GM23338 (cell line): ENCODE data around the gene SLAMF9. TPM values are rescaled to one million over a fixed set of nuclear protein-coding genes. Genes with fewer than 3 reads are reported as not detected.

ENCODE experiments used
- ATAC-seq: fragments of 200-7000 bp; cut with Tn5 transposase; 3 replicates; pipeline ENCODE4 v1.9.1; 2020
- DNase-seq: peaks from one replicate; pipeline ENCODE4 v3.0.0-alpha.2; 2015; ENCODE audit warnings: low spot score
- H2AFZ ChIP-seq: fragments of 200-600 bp; sonication (generic); 2 replicates; pipeline ENCODE4 v1.8.0; 2016; ENCODE audit warnings: antibody characterized with exemption, mild to moderate bottlenecking, moderate library complexity
- H3F3A ChIP-seq: fragments of 200-600 bp; sonication (generic); replicated peaks from 2 replicates; pipeline ENCODE4 v1.8.0; 2017; ENCODE audit warnings: antibody characterized with exemption, mixed run types, low read depth
- H3K27ac ChIP-seq: fragments of 200-600 bp; sonication (generic); 2 replicates; pipeline ENCODE4 v1.6.1; 2016; ENCODE audit warnings: low read depth
- H3K27me3 ChIP-seq: fragments of 200-600 bp; sonication (generic); 2 replicates; pipeline ENCODE4 v1.8.0; 2016; ENCODE audit warnings: mild to moderate bottlenecking, mixed run types, moderate library complexity; ENCODE audit not compliant: insufficient read depth
- H3K36me3 ChIP-seq: fragments of 200-600 bp; sonication (generic); 2 replicates; pipeline ENCODE4 v1.8.0; 2016; ENCODE audit warnings: mild to moderate bottlenecking; ENCODE audit not compliant: insufficient read depth
- H3K4me1 ChIP-seq: fragments of 200-600 bp; sonication (generic); 2 replicates; pipeline ENCODE4 v1.8.0; 2016; ENCODE audit warnings: mild to moderate bottlenecking, moderate library complexity; ENCODE audit not compliant: insufficient read depth
- H3K4me2 ChIP-seq: fragments of 200-600 bp; sonication (generic); 2 replicates; pipeline ENCODE4 v1.7.1; 2017; ENCODE audit warnings: mixed run types
- H3K4me3 ChIP-seq: fragments of 200-600 bp; sonication (generic); 2 replicates; pipeline ENCODE4 v1.6.1; 2016; ENCODE audit warnings: mixed run types
- H3K79me2 ChIP-seq: fragments of 200-600 bp; sonication (generic); replicated peaks from 2 replicates; pipeline ENCODE4 v1.8.0; 2017; ENCODE audit warnings: mild to moderate bottlenecking; ENCODE audit not compliant: insufficient read depth
- H3K9me2 ChIP-seq: fragments of 200-600 bp; sonication (generic); 2 replicates; pipeline ENCODE4 v1.8.0; 2017; ENCODE audit not compliant: insufficient read depth
- H4K20me1 ChIP-seq: fragments of 200-600 bp; sonication (generic); replicated peaks from 2 replicates; pipeline ENCODE4 v1.8.0; 2017; ENCODE audit warnings: mild to moderate bottlenecking; ENCODE audit not compliant: insufficient read depth
- H3K27ac Mint-ChIP-seq: 2 replicates; pipeline ENCODE4 v1.8.0; 2020; ENCODE audit warnings: inconsistent platforms, mild to moderate bottlenecking, moderate library complexity, mixed read lengths
- H3K27me3 Mint-ChIP-seq: 3 replicates; pipeline ENCODE4 v1.8.0; 2022; ENCODE audit warnings: low read depth, mild to moderate bottlenecking, moderate library complexity, mixed read lengths, inconsistent platforms; ENCODE audit not compliant: insufficient read depth, poor library complexity
- H3K36me3 Mint-ChIP-seq: 3 replicates; pipeline ENCODE4 v1.8.0; 2021; ENCODE audit warnings: low read depth, mild to moderate bottlenecking, inconsistent platforms, moderate library complexity, mixed read lengths
- H3K4me1 Mint-ChIP-seq: 3 replicates; pipeline ENCODE4 v1.8.0; 2020; ENCODE audit warnings: mild to moderate bottlenecking, inconsistent platforms, mixed read lengths
- H3K4me3 Mint-ChIP-seq: 3 replicates; pipeline ENCODE4 v1.8.0; 2021; ENCODE audit warnings: moderate library complexity, mild to moderate bottlenecking, inconsistent platforms, mixed read lengths
- H3K9me3 Mint-ChIP-seq: 3 replicates; pipeline ENCODE4 v1.8.0; 2020; ENCODE audit warnings: moderate library complexity, mild to moderate bottlenecking, inconsistent platforms, mixed read lengths
- CREB1 ChIP-seq: fragments of 250-450 bp; sonication (Bioruptor Pico); IDR thresholded peaks from 2 replicates; pipeline ENCODE4 v1.5.0; 2020; ENCODE audit warnings: low read depth, mild to moderate bottlenecking, moderate library complexity
- EZH2 ChIP-seq: fragments of 200-600 bp; sonication (generic); IDR thresholded peaks from one replicate; pipeline ENCODE4 v1.8.0; 2017; ENCODE audit warnings: antibody characterized with exemption, mild to moderate bottlenecking, low read depth; ENCODE audit not compliant: unreplicated experiment
- EZH2phosphoT487 ChIP-seq: fragments of 200-600 bp; sonication (generic); IDR thresholded peaks from one replicate; pipeline ENCODE4 v1.8.1; 2018; ENCODE audit warnings: antibody characterized with exemption; ENCODE audit not compliant: unreplicated experiment
- JUNB ChIP-seq: IDR thresholded peaks from one replicate; pipeline ENCODE4 v1.6.1; 2016; ENCODE audit warnings: antibody characterized with exemption; ENCODE audit not compliant: unreplicated experiment
- POLR2AphosphoS5 ChIP-seq: IDR thresholded peaks from 2 replicates; pipeline ENCODE4 v1.6.1; 2016; ENCODE audit warnings: antibody characterized with exemption, low read depth
- STAT1 ChIP-seq: IDR thresholded peaks from one replicate; pipeline ENCODE4 v1.6.1; 2016; ENCODE audit warnings: antibody characterized with exemption; ENCODE audit not compliant: unreplicated experiment
- ZNF114 ChIP-seq: fragments of 250-450 bp; sonication (Bioruptor Pico); IDR thresholded peaks from 2 replicates; pipeline ENCODE4 v1.5.0; 2020; ENCODE audit warnings: mild to moderate bottlenecking, moderate library complexity
- ZNF331 ChIP-seq: fragments of 250-450 bp; sonication (Bioruptor Pico); IDR thresholded peaks from 2 replicates; pipeline ENCODE4 v1.5.0; 2020; ENCODE audit warnings: low read depth, mild to moderate bottlenecking, moderate library complexity
- polyA plus RNA-seq: library from polyadenylated mRNA; unstranded; fragments of >200 nt; fragmentation: Nextera tagmentation; extraction: Ambion mirVana; gene quantifications from 2 replicates; pipeline ENCODE4 v1.2.1, GENCODE V29; 2016
- total RNA-seq: library from RNA; depleted of rRNA; stranded (reverse); fragments of >200 nt; shearing (Covaris generic); gene quantifications from 2 replicates; pipeline ENCODE4 v1.2.3, GENCODE V29; 2014
- TF ChIP-seq, protein P1 (sequence below): IDR thresholded peaks from one replicate; pipeline ENCODE4 v1.6.1; 2018; ENCODE audit warnings: antibody characterized with exemption; ENCODE audit not compliant: unreplicated experiment
- TF ChIP-seq, protein P2 (sequence below), 2 experiments: fragments of 200-600 bp in 1 of 2; sonication (generic) in 1 of 2; conservative IDR thresholded peaks; 2 replicates each; pipeline versions ENCODE4 v1.5.1 to v1.6.1; 2016 to 2017; ENCODE audit warnings: antibody characterized with exemption in 2 of 2, low read depth in 2 of 2, mild to moderate bottlenecking in 2 of 2, moderate library complexity in 1 of 2

The SLAMF9 gene
- total and polyA plus RNA-seq, 2 experiments from 2014 or later: not detected

DNA sequence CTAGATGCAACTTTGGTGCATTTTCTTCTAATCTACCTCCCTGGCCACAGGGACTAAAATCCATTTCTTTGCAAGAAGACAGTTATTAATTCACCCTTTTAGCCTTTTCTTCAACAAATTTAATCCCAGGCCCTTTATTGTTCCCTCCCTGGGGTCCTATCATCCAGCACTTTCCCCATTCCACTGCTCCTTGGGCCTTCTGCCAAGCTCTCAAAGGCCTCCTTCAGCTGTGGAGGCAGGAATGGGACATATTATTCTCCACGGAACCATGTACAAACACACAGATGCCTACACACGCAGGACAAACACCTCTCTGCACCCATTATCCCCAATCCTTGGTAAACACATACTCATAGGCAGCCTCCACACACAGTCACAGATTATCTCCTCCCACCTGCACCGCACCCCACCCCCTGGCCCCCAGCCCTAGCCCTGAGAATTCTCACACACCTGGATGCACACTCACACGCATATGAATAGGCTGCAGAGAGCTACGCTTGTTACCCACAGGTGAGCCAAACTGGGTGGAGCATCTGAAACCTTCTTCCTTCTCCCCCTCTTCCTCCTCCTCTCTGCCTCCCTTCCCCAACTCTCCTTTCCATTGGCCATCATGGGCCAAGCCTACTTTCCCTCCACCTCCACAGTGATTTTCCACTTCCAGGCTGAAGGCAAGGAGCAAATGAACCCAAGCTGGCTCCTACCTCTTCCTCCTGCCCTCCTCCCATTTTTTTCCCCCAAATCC lies 40.4 kb downstream of the SLAMF9 start:
- Histone ChIP-seq H3K36me3 (no peaks in the 10 kb centered on the region), H3K79me2 (no peaks in the 10 kb centered on the region), H2AFZ (no peak overlapping the region), H3K27ac (peak overlapping the region; percentile 70), H3K4me3 (no peak overlapping the region), H3K9me2 (no peaks in the 10 kb centered on the region), H4K20me1 (no peaks in the 10 kb centered on the region), H3K27me3 (no peaks in the 10 kb centered on the region), H3F3A (no peaks in the 10 kb centered on the region), H3K4me2 (peak overlapping the region; percentile 53), H3K4me1 (peaks cover 39% of the 10 kb centered on the region)
- Mint-ChIP-seq H3K27me3 (peaks cover 24% of the 10 kb centered on the region), H3K27ac (peak overlapping the region; percentile 66), H3K36me3 (peaks cover 4% of the 10 kb centered on the region; the same call in 2 of the 3 replicates), H3K9me3 (no peaks in the 10 kb centered on the region), H3K4me3 (no peak overlapping the region), H3K4me1 (peaks cover 61% of the 10 kb centered on the region)
- peak; percentile 69 for DNase-seq
- ATAC-seq: peak; percentile 51
- TF ChIP-seq, protein P1, sequence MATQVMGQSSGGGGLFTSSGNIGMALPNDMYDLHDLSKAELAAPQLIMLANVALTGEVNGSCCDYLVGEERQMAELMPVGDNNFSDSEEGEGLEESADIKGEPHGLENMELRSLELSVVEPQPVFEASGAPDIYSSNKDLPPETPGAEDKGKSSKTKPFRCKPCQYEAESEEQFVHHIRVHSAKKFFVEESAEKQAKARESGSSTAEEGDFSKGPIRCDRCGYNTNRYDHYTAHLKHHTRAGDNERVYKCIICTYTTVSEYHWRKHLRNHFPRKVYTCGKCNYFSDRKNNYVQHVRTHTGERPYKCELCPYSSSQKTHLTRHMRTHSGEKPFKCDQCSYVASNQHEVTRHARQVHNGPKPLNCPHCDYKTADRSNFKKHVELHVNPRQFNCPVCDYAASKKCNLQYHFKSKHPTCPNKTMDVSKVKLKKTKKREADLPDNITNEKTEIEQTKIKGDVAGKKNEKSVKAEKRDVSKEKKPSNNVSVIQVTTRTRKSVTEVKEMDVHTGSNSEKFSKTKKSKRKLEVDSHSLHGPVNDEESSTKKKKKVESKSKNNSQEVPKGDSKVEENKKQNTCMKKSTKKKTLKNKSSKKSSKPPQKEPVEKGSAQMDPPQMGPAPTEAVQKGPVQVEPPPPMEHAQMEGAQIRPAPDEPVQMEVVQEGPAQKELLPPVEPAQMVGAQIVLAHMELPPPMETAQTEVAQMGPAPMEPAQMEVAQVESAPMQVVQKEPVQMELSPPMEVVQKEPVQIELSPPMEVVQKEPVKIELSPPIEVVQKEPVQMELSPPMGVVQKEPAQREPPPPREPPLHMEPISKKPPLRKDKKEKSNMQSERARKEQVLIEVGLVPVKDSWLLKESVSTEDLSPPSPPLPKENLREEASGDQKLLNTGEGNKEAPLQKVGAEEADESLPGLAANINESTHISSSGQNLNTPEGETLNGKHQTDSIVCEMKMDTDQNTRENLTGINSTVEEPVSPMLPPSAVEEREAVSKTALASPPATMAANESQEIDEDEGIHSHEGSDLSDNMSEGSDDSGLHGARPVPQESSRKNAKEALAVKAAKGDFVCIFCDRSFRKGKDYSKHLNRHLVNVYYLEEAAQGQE: no peak

GRCh38 chr1:159911326-159912070 lies 42.5 kb downstream of the SLAMF9 start:
- H2AFZ ChIP-seq: no peak overlapping the region; the same call in 1 of the 2 replicates
- no peaks in the 10 kb centered on the region for H3K36me3 ChIP-seq
- Mint-ChIP-seq H3K27me3 (peaks cover 20% of the 10 kb centered on the region), H3K27ac (no peak overlapping the region), H3K4me1 (peaks cover 58% of the 10 kb centered on the region), H3K4me3 (no peak overlapping the region), H3K36me3 (no peaks in the 10 kb centered on the region), H3K9me3 (no peaks in the 10 kb centered on the region)
- no peaks in the 10 kb centered on the region for H3K9me2 ChIP-seq
- no peaks in the 10 kb centered on the region for H3K79me2 ChIP-seq
- H3K27me3 ChIP-seq: no peaks in the 10 kb centered on the region
- no peaks in the 10 kb centered on the region for H3F3A ChIP-seq
- H3K4me3 ChIP-seq: no peak overlapping the region
- no peak overlapping the region for H3K4me2 ChIP-seq
- H4K20me1 ChIP-seq: no peaks in the 10 kb centered on the region
- H3K27ac ChIP-seq: no peak overlapping the region
- DNase-seq: no peak
- ATAC-seq: no peak
- H3K4me1 ChIP-seq: peaks cover 37% of the 10 kb centered on the region
- TF ChIP-seq CREB1 (CRISPR knock-in tag) (no peak), EZH2 (no peak), STAT1 (no peak), ZNF331 (no peak), POLR2AphosphoS5 (no peak), EZH2phosphoT487 (no peak), ZNF114 (CRISPR knock-in tag) (no peak), JUNB (no peak)
- TF ChIP-seq, protein P2, sequence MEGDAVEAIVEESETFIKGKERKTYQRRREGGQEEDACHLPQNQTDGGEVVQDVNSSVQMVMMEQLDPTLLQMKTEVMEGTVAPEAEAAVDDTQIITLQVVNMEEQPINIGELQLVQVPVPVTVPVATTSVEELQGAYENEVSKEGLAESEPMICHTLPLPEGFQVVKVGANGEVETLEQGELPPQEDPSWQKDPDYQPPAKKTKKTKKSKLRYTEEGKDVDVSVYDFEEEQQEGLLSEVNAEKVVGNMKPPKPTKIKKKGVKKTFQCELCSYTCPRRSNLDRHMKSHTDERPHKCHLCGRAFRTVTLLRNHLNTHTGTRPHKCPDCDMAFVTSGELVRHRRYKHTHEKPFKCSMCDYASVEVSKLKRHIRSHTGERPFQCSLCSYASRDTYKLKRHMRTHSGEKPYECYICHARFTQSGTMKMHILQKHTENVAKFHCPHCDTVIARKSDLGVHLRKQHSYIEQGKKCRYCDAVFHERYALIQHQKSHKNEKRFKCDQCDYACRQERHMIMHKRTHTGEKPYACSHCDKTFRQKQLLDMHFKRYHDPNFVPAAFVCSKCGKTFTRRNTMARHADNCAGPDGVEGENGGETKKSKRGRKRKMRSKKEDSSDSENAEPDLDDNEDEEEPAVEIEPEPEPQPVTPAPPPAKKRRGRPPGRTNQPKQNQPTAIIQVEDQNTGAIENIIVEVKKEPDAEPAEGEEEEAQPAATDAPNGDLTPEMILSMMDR (conservative IDR thresholded peaks at IDR 0.05; ENCODE audit: low read depth in 2 of 2): no peak
- TF ChIP-seq, protein P1: no peak
